Measurements from ENCODE around the gene ADGRL3.

The ADGRL3 gene

DNA sequence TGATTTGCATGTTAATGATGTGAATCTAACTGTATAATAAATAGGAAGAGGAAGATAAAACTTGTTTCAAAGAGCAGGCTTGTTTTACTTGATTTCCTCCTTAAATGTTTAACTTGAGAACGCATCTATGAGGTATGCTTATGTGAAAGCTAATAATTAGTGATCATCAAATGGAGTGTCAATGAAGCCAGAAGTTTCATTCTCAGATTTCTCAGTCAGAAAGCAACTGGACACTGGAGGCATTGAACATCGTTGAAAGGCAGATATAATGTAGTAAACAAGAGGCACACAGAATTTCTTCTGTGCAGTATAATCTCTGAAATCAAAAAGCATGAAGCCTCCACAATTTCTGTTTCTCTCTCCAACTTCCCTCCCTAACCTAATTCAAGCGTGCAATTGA lies 672.9 kb downstream of the ADGRL3 start:
- TF ChIP-seq, protein P1, sequence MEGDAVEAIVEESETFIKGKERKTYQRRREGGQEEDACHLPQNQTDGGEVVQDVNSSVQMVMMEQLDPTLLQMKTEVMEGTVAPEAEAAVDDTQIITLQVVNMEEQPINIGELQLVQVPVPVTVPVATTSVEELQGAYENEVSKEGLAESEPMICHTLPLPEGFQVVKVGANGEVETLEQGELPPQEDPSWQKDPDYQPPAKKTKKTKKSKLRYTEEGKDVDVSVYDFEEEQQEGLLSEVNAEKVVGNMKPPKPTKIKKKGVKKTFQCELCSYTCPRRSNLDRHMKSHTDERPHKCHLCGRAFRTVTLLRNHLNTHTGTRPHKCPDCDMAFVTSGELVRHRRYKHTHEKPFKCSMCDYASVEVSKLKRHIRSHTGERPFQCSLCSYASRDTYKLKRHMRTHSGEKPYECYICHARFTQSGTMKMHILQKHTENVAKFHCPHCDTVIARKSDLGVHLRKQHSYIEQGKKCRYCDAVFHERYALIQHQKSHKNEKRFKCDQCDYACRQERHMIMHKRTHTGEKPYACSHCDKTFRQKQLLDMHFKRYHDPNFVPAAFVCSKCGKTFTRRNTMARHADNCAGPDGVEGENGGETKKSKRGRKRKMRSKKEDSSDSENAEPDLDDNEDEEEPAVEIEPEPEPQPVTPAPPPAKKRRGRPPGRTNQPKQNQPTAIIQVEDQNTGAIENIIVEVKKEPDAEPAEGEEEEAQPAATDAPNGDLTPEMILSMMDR (conservative IDR thresholded peaks at IDR 0.05), result no peak
- TF ChIP-seq ZFX (IDR thresholded peaks at IDR 0.05), result no peak
- H3K27ac ChIP-seq, result no peak overlapping the region

DNA sequence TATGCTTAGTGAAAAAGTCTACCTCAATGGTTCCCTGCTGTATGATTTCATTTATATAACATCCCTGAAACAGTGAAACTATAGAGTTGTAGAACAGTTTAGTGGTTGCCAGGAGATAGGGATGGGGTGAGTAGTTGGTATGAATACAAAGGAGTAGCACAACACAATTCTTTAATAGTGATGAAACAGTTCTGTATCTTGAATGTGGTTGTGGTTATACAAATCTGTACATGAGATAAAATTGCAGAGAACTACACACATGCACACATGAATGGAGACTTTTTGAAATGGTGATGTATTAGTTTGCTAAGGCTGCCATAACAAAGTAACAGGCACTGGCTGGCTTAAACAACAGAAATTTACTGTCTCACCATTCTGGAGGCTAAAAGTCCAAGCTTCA lies 677.1 kb downstream of the ADGRL3 start:
- TF ChIP-seq ZFX (IDR thresholded peaks at IDR 0.05), result no peak
- no peak overlapping the region for H3K27ac ChIP-seq

DNA sequence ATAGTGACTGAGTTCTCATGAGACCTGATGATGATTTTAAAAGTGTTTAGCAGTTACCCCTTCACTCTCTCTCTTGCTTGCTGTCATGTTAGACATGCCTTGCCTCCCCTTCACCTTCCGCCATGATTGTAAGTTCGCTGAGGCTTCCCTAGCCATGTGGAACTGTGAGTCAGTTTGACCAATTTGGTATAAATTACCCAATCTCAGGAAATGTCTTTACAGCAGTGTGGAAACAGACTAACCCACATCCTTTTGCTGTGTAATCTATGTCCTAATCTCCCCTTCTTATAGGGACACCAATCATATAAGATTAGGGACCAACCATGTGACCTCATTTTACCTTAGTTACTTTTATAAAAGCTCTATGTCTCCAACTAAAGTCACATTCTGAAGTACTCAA lies 677.8 kb downstream of the ADGRL3 start:
- no peak for TF ChIP-seq ZFX (IDR thresholded peaks at IDR 0.05)
- TF ChIP-seq, protein P1 (conservative IDR thresholded peaks at IDR 0.05), result no peak
- no peak overlapping the region for H3K27ac ChIP-seq

DNA sequence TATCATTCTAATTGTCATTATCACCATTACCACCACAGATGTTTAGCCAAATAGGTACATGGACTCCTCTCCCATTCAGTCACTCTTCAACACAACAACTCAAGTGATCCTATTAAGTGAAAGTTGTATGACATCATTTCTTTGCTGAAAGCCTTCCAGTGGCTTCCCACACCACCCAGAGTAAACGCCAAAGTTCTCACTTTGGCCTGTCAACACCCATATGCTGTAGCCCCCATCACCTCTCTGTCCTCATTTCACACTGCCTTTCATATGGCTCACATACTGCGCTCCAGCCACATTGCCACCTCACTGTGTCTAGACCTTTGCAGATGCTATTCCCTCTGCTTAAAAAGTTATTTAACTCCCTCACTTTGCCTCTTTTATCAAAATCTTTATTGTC lies 682.3 kb downstream of the ADGRL3 start:
- H3K27ac ChIP-seq, result no peak overlapping the region
- TF ChIP-seq ZFX (IDR thresholded peaks at IDR 0.05), result no peak
- TF ChIP-seq, protein P1 (conservative IDR thresholded peaks at IDR 0.05), result no peak

DNA sequence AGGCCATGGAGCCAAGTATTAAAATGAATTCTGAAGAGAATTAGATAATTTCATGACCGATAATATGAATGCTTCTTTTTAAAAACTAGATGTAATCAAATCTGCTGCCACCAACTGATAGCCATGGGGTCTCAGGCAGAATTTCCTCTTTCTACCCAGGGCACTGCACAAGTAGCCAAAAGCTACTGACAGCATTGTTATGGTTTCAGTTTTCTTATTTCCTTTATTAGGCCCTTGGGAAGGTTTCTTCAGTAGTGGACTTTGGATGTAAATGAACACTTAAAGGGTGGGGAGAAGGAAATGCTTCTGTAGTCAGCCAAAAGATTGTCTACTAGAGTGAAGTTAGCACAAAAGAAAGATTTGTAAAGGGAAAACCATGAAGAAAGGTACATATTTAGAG lies 686.0 kb downstream of the ADGRL3 start:
- TF ChIP-seq ZFX (IDR thresholded peaks at IDR 0.05), result no peak
- H3K27ac ChIP-seq, result no peak overlapping the region

DNA sequence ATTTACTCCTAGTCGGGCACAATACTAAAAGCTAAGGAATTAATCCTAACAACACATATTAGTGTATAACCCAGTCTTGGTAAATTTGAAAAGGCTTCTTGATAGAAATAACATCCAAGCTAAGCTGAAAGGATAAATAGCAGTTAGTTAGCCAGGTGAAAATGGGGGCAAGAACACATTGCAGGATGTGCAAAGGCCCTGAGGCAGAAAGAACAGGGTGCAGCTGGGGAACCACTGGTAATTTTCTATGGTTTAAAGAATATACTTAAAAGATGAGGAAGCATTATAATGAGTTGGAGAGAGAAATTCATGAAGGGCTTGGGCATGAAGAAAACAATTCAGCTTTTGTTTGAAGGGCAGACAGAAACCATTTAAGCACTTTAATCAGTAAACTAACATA lies 689.0 kb downstream of the ADGRL3 start:
- no peak overlapping the region for H3K27ac ChIP-seq
- no peak for TF ChIP-seq ZFX (IDR thresholded peaks at IDR 0.05)
- TF ChIP-seq, protein P1 (conservative IDR thresholded peaks at IDR 0.05), result no peak

DNA sequence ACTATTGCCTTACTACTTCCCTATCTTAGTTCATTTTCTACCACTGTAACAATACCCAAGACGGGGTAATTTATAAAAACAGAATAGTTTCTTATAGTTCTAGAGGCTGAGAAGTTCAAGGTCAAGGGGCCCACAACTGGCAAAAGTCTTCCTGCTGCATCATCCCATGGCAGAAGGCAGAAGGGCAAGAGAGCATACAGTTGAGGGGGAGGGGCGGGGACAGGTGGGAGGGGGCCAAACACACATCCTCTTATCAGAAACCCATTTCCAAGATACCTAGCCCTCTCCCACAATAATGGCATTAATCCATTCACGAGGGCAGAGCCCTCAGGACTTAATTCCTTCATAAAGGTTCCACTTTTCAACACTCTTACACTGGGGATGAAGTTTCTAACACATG lies 690.2 kb downstream of the ADGRL3 start:
- no peak overlapping the region for H3K27ac ChIP-seq
- no peak for TF ChIP-seq ZFX (IDR thresholded peaks at IDR 0.05)
- TF ChIP-seq, protein P1 (conservative IDR thresholded peaks at IDR 0.05), result no peak

DNA sequence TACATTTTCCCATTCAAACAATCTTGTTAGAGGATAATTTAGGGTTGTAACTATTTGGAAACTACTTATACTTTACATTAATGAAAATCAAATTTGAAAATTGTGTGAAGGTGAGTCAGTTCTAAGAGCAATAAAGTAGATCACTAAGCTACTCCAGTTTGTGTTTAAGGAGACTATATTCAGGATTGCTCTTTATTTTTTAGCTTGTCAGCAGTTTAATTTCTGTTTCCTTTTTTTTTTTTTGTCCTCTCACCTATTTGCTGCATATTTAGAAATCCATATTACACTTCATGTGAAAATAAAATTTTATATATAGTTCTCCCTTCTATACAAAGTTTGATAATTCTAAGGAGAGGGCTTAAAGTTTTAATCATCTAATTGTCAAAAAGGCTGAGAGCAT lies 691.8 kb downstream of the ADGRL3 start:
- no peak overlapping the region for H3K27ac ChIP-seq
- no peak for TF ChIP-seq ZFX (IDR thresholded peaks at IDR 0.05)
- TF ChIP-seq, protein P1 (conservative IDR thresholded peaks at IDR 0.05), result no peak

DNA sequence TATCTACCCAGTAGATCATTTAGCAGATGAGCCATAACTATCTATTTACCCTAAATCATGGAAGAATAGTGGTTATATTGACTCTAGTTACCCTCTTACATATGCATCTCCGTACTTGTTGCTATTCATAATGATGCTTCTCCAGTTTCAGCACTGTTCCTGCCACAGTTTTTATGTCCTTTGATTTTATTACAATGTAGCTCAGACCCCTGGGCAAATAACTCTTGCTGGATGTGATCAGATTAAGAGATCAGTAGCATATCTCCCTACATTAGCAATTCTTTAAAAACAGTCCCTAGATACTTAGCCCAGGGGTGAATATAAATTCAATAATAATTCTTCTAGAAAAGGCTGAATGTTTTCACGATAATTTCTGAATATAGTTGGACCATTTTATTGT lies 696.5 kb downstream of the ADGRL3 start:
- no peak overlapping the region for H3K27ac ChIP-seq
- no peak for TF ChIP-seq ZFX (IDR thresholded peaks at IDR 0.05)
- TF ChIP-seq, protein P1 (conservative IDR thresholded peaks at IDR 0.05), result no peak
